Measurements from ENCODE around the gene SHANK2.

DNA sequence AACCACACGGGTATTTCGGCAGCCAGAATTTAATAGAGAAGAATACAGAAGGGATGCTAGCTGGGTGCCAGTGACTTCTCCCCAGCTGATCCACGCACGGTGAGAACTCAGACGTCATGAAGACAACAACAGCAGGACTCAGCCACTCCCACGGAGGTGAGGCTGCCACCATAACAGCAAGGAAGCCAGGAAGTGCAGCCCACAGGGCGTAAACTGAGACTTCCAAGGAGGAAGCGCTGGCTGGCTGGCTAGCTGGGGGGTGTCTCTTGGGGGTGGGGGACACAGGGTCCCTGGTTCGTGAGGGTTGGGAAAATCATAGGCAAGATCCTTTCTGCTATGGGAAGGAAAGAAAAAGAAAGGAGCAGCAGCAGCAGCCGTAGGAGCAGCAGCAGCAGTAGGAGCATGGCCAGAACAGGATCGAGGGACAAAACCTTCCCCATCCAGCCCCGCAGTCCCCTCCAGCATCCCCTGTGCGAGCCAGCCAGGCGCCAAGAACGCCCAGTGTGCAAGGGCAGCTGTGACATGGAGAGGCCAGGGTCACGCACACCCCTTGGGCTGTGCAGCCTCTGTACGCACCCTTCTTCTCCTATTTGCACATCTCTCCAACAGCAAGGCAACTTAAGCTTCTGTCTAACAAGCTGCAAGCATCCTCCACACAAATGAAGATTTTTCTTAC, 49.6 kb upstream of the SHANK2 start:
- TF ChIP-seq CEBPB (IDR thresholded peaks at IDR 0.05): no peak
- no peak for TF ChIP-seq RAD21 (IDR thresholded peaks at IDR 0.05; ENCODE audit: low read depth)
- TF ChIP-seq TAF1 (IDR thresholded peaks at IDR 0.05; ENCODE audit: low read depth): no peak
- TF ChIP-seq NFIC (IDR thresholded peaks at IDR 0.05): no peak
- TF ChIP-seq EGR1 (IDR thresholded peaks at IDR 0.05): no peak
- TF ChIP-seq EP300 (IDR thresholded peaks at IDR 0.05; ENCODE audit: borderline replicate concordance): no peak
- no peak for TF ChIP-seq YY1 (IDR thresholded peaks at IDR 0.05; ENCODE audit: low read depth)
- TF ChIP-seq, protein P1, sequence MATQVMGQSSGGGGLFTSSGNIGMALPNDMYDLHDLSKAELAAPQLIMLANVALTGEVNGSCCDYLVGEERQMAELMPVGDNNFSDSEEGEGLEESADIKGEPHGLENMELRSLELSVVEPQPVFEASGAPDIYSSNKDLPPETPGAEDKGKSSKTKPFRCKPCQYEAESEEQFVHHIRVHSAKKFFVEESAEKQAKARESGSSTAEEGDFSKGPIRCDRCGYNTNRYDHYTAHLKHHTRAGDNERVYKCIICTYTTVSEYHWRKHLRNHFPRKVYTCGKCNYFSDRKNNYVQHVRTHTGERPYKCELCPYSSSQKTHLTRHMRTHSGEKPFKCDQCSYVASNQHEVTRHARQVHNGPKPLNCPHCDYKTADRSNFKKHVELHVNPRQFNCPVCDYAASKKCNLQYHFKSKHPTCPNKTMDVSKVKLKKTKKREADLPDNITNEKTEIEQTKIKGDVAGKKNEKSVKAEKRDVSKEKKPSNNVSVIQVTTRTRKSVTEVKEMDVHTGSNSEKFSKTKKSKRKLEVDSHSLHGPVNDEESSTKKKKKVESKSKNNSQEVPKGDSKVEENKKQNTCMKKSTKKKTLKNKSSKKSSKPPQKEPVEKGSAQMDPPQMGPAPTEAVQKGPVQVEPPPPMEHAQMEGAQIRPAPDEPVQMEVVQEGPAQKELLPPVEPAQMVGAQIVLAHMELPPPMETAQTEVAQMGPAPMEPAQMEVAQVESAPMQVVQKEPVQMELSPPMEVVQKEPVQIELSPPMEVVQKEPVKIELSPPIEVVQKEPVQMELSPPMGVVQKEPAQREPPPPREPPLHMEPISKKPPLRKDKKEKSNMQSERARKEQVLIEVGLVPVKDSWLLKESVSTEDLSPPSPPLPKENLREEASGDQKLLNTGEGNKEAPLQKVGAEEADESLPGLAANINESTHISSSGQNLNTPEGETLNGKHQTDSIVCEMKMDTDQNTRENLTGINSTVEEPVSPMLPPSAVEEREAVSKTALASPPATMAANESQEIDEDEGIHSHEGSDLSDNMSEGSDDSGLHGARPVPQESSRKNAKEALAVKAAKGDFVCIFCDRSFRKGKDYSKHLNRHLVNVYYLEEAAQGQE (IDR thresholded peaks at IDR 0.05; ENCODE audit: low read depth): no peak
- TF ChIP-seq FOXM1 (IDR thresholded peaks at IDR 0.05; ENCODE audit: borderline replicate concordance, low read depth): no peak
- TF ChIP-seq, protein P2, sequence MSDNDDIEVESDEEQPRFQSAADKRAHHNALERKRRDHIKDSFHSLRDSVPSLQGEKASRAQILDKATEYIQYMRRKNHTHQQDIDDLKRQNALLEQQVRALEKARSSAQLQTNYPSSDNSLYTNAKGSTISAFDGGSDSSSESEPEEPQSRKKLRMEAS (IDR thresholded peaks at IDR 0.05): no peak
- TF ChIP-seq CREB1 (IDR thresholded peaks at IDR 0.05; ENCODE audit: low read depth): no peak
